ENCODE measurements around the gene NDUFB8.

NDUFB8 gene

DNA sequence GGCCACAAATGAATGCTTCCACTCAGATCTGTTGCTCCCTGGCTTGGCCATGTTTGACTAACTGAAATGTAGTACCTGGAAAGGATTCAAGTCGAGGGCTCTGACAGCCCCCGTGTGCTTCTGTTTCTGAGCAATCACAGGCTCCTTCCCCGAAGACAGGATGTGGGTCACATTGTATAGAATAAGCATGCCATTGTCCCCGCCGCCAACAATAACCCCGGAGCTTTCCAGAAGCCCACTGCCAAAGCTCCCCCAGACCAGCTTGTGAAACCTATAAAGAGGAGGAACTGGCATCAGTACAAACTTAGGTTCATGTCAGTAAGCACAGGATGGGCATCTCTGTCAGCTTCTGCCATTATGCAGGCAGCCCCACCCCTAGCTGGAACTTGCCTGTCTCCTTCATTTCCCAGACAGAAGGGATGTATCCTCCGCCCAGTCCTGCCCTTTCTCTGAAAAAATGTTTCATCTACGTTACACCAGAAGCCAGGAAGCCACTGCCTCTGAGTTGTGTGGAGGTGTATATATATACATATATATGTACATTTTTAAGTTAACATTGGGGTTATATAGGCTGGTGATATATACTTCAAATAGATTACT lies 20.3 kb downstream of the NDUFB8 start:
- Histone ChIP-seq H3K9me3 (ENCODE audit: control extremely low read depth in 1 of 5, control insufficient read depth in 4 of 5, insufficient read depth in 2 of 5, low read depth in 1 of 5, low read length in 4 of 5) (no peaks in the 10 kb centered on the region), H3K4me3 (ENCODE audit: control insufficient read depth in 1 of 7, extremely low read depth in 1 of 7, insufficient read depth in 4 of 7, low read depth in 2 of 7, low read length in 6 of 7) (no peak overlapping the region), H3K36me3 (ENCODE audit: control insufficient read depth in 4 of 4, insufficient read depth in 4 of 4, low read length in 3 of 4) (peaks cover 3 to 41% (median 17%) of the 10 kb centered on the region in 4 experiments), H3K27ac (ENCODE audit: insufficient read depth in 1 of 2, low read depth in 1 of 2, low read length in 2 of 2, poor library complexity in 1 of 2, severe bottlenecking in 2 of 2) (no peak overlapping the region), H3K4me1 (ENCODE audit: control extremely low read depth in 1 of 4, control insufficient read depth in 4 of 4, insufficient read depth in 4 of 4, low read length in 3 of 4) (peaks cover 3 to 28% (median 11%) of the 10 kb centered on the region in 4 experiments), H3K27me3 (replicated peaks in 2 of 5; ENCODE audit: control insufficient read depth in 4 of 5, insufficient read depth in 5 of 5, low read length in 4 of 5) (no peaks in the 10 kb centered on the region)
- ChIA-PET CTCF (interaction anchor here (0.6 to 13.3 kb wide), 17 partner anchors 7 to 369 kb away, joined by 3 to 110 read pairs (median 5); no protein-coding TSS in a partner anchor), POLR2A (interaction anchor here (0.7 kb wide), 1 partner anchor 12 kb away, joined by 4 read pairs; no protein-coding TSS in a partner anchor)
- WGBS (ENCODE audit: insufficient coverage), result 94% methylated on average over 5 of the region's 8 CpGs
- DNase-seq, result no peak

- Histone ChIP-seq H3K36me3 (ENCODE audit: control insufficient read depth in 4 of 4, insufficient read depth in 4 of 4, low read length in 3 of 4) (peaks cover 3 to 41% (median 17%) of the 10 kb centered on the region in 4 experiments), H3K4me1 (ENCODE audit: control extremely low read depth in 1 of 4, control insufficient read depth in 4 of 4, insufficient read depth in 4 of 4, low read length in 3 of 4) (peaks cover 3 to 28% (median 11%) of the 10 kb centered on the region in 4 experiments), H3K27ac (ENCODE audit: insufficient read depth in 1 of 2, low read depth in 1 of 2, low read length in 2 of 2, poor library complexity in 1 of 2, severe bottlenecking in 2 of 2) (no peak overlapping the region), H3K27me3 (replicated peaks in 2 of 5; ENCODE audit: control insufficient read depth in 4 of 5, insufficient read depth in 5 of 5, low read length in 4 of 5) (no peaks in the 10 kb centered on the region), H3K9me3 (ENCODE audit: control extremely low read depth in 1 of 5, control insufficient read depth in 4 of 5, insufficient read depth in 2 of 5, low read depth in 1 of 5, low read length in 4 of 5) (no peaks in the 10 kb centered on the region), H3K4me3 (ENCODE audit: control insufficient read depth in 1 of 7, extremely low read depth in 1 of 7, insufficient read depth in 4 of 7, low read depth in 2 of 7, low read length in 6 of 7) (no peak overlapping the region)
- ChIA-PET POLR2A (interaction anchor here (0.7 kb wide), 1 partner anchor 13 kb away, joined by 4 read pairs; no protein-coding TSS in a partner anchor), CTCF (interaction anchor here (0.6 to 13.3 kb wide), 20 partner anchors 8 to 369 kb away, joined by 3 to 110 read pairs (median 4); no protein-coding TSS in a partner anchor)
- DNase-seq, result peak; percentile 64 to 82 (median 78)
- 64% methylated on average over 2 of the region's 3 CpGs for WGBS (ENCODE audit: insufficient coverage)
Measured at GRCh38 chr10:100508691-100509150, 20.9 kb downstream of the NDUFB8 start.

DNA sequence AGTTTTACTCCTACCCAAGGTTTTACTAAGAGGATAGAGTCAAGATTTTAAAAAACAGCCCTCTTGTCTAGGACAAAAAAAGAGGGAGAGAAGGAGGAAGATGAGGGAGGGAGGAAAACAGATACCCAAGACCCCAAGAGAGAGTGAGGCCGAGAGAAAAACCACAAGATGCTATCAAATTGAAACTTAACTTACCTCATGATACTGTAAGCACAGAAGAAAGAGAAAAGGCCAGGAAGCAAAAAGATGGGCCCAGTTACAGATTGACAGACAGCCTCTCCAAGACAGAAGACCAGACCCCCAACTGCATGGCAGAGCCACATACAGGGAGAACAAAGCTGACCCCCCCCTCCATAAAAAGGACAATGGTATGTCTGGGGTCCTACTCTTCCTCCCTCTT lies 21.4 kb downstream of the NDUFB8 start:
- ChIA-PET CTCF (interaction anchor here (0.8 to 13.3 kb wide), 18 partner anchors 8 to 204 kb away, joined by 3 to 110 read pairs (median 6); no protein-coding TSS in a partner anchor), POLR2A (no interaction called here)
- Histone ChIP-seq H3K36me3 (ENCODE audit: control insufficient read depth in 4 of 4, insufficient read depth in 4 of 4, low read length in 3 of 4) (peaks cover 3 to 41% (median 17%) of the 10 kb centered on the region in 4 experiments), H3K4me1 (ENCODE audit: control extremely low read depth in 1 of 4, control insufficient read depth in 4 of 4, insufficient read depth in 4 of 4, low read length in 3 of 4) (peaks cover 3 to 28% (median 11%) of the 10 kb centered on the region in 4 experiments), H3K9me3 (ENCODE audit: control extremely low read depth in 1 of 5, control insufficient read depth in 4 of 5, insufficient read depth in 2 of 5, low read depth in 1 of 5, low read length in 4 of 5) (no peaks in the 10 kb centered on the region), H3K27me3 (replicated peaks in 2 of 5; ENCODE audit: control insufficient read depth in 4 of 5, insufficient read depth in 5 of 5, low read length in 4 of 5) (no peaks in the 10 kb centered on the region), H3K27ac (ENCODE audit: insufficient read depth in 1 of 2, low read depth in 1 of 2, low read length in 2 of 2, poor library complexity in 1 of 2, severe bottlenecking in 2 of 2) (no peak overlapping the region), H3K4me3 (ENCODE audit: control insufficient read depth in 1 of 7, extremely low read depth in 1 of 7, insufficient read depth in 4 of 7, low read depth in 2 of 7, low read length in 6 of 7) (no peak overlapping the region)
- no peak for DNase-seq
- no CpG with 5 or more reads among the region's 1 CpG for WGBS (ENCODE audit: insufficient coverage)

DNA sequence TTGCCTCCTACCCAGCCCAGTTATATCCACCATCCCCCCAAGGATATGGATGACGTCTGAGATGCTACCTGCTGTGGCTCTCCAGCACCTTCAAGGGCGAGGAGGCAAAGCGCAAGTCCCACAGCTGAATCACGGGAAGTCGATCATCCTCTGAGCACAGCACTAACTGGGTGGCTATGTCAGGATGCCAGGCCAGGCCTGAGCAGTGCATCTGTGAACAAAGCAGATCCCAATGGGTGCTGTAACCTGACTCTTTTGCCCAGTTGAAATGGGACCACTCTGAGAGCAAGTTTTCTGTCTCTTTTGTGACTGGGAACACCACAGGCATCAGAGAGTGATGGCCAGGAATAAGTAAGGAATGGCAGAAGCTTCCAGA lies 22.3 kb downstream of the NDUFB8 start:
- 93% methylated on average over 4 of the region's 5 CpGs for WGBS (ENCODE audit: insufficient coverage)
- ChIA-PET CTCF (interaction anchor here (1.4 to 13.3 kb wide), 7 partner anchors 11 to 184 kb away, joined by 3 to 110 read pairs (median 26); no protein-coding TSS in a partner anchor), POLR2A (no interaction called here)
- Histone ChIP-seq H3K36me3 (ENCODE audit: control insufficient read depth in 4 of 4, insufficient read depth in 4 of 4, low read length in 3 of 4) (peaks cover 3 to 45% (median 17%) of the 10 kb centered on the region in 4 experiments), H3K4me3 (ENCODE audit: control insufficient read depth in 1 of 7, extremely low read depth in 1 of 7, insufficient read depth in 4 of 7, low read depth in 2 of 7, low read length in 6 of 7) (no peak overlapping the region), H3K27me3 (replicated peaks in 2 of 5; ENCODE audit: control insufficient read depth in 4 of 5, insufficient read depth in 5 of 5, low read length in 4 of 5) (no peaks in the 10 kb centered on the region), H3K27ac (ENCODE audit: insufficient read depth in 1 of 2, low read depth in 1 of 2, low read length in 2 of 2, poor library complexity in 1 of 2, severe bottlenecking in 2 of 2) (no peak overlapping the region), H3K4me1 (ENCODE audit: control extremely low read depth in 1 of 4, control insufficient read depth in 4 of 4, insufficient read depth in 4 of 4, low read length in 3 of 4) (peaks cover 3 to 28% (median 11%) of the 10 kb centered on the region in 4 experiments), H3K9me3 (ENCODE audit: control extremely low read depth in 1 of 5, control insufficient read depth in 4 of 5, insufficient read depth in 2 of 5, low read depth in 1 of 5, low read length in 4 of 5) (no peaks in the 10 kb centered on the region)
- no peak for DNase-seq

GRCh38 chr10:100506596-100507356 lies 22.9 kb downstream of the NDUFB8 start:
- peaks cover 3 to 51% (median 17%) of the 10 kb centered on the region in 4 experiments for H3K36me3 ChIP-seq (ENCODE audit: control insufficient read depth in 4 of 4, insufficient read depth in 4 of 4, low read length in 3 of 4)
- POLR2A ChIA-PET, result no interaction called here
- no peaks in the 10 kb centered on the region for H3K27me3 ChIP-seq (replicated peaks in 2 of 5; ENCODE audit: control insufficient read depth in 4 of 5, insufficient read depth in 5 of 5, low read length in 4 of 5)
- CTCF ChIA-PET, result interaction anchor here (1.3 to 13.3 kb wide), 6 partner anchors 11 to 167 kb away, joined by 4 to 110 read pairs (median 29); no protein-coding TSS in a partner anchor
- H3K9me3 ChIP-seq (ENCODE audit: control extremely low read depth in 1 of 5, control insufficient read depth in 4 of 5, insufficient read depth in 2 of 5, low read depth in 1 of 5, low read length in 4 of 5), result no peaks in the 10 kb centered on the region
- H3K4me3 ChIP-seq (ENCODE audit: control insufficient read depth in 1 of 7, extremely low read depth in 1 of 7, insufficient read depth in 4 of 7, low read depth in 2 of 7, low read length in 6 of 7), result no peak overlapping the region
- no peak for DNase-seq
- WGBS (ENCODE audit: insufficient coverage), result 100% methylated on average over 2 of the region's 5 CpGs
- H3K27ac ChIP-seq (ENCODE audit: insufficient read depth in 1 of 2, low read depth in 1 of 2, low read length in 2 of 2, poor library complexity in 1 of 2, severe bottlenecking in 2 of 2), result no peak overlapping the region
- peaks cover 3 to 27% (median 11%) of the 10 kb centered on the region in 4 experiments for H3K4me1 ChIP-seq (ENCODE audit: control extremely low read depth in 1 of 4, control insufficient read depth in 4 of 4, insufficient read depth in 4 of 4, low read length in 3 of 4)

- DNase-seq, result no peak
- ChIA-PET CTCF (interaction anchor here (1.1 to 13.3 kb wide), 5 partner anchors 13 to 166 kb away, joined by 3 to 110 read pairs (median 5); no protein-coding TSS in a partner anchor), POLR2A (no interaction called here)
- H3K4me1 ChIP-seq (ENCODE audit: control extremely low read depth in 1 of 4, control insufficient read depth in 4 of 4, insufficient read depth in 4 of 4, low read length in 3 of 4), result peaks cover 0 to 11% (median 0%) of the 10 kb centered on the region in 4 experiments
- H3K4me3 ChIP-seq (ENCODE audit: control insufficient read depth in 1 of 7, extremely low read depth in 1 of 7, insufficient read depth in 4 of 7, low read depth in 2 of 7, low read length in 6 of 7), result no peak overlapping the region
- H3K9me3 ChIP-seq (ENCODE audit: control extremely low read depth in 1 of 5, control insufficient read depth in 4 of 5, insufficient read depth in 2 of 5, low read depth in 1 of 5, low read length in 4 of 5), result no peaks in the 10 kb centered on the region
- peaks cover 6 to 62% (median 20%) of the 10 kb centered on the region in 4 experiments for H3K36me3 ChIP-seq (ENCODE audit: control insufficient read depth in 4 of 4, insufficient read depth in 4 of 4, low read length in 3 of 4)
- no CpG with 5 or more reads among the region's 2 CpGs for WGBS (ENCODE audit: insufficient coverage)
- no peak overlapping the region for H3K27ac ChIP-seq (ENCODE audit: insufficient read depth in 1 of 2, low read depth in 1 of 2, low read length in 2 of 2, poor library complexity in 1 of 2, severe bottlenecking in 2 of 2)
- no peaks in the 10 kb centered on the region for H3K27me3 ChIP-seq (replicated peaks in 2 of 5; ENCODE audit: control insufficient read depth in 4 of 5, insufficient read depth in 5 of 5, low read length in 4 of 5)
Measured at GRCh38 chr10:100505164-100505563, 24.5 kb downstream of the NDUFB8 start.
